Brain microvascular endothelial cell (primary cell): ENCODE data around the gene PRKCD.

ENCODE experiments used
- DNase-seq: peaks from one replicate; pipeline ENCODE4 v3.0.0-alpha.2; 2020
- H3K27ac ChIP-seq: fragments of 250-450 bp; sonication (Bioruptor Pico); 2 replicates; pipeline ENCODE4 v1.5.1; 2020; ENCODE audit warnings: mild to moderate bottlenecking, moderate library complexity
- H3K27me3 ChIP-seq: fragments of 250-450 bp; sonication (Bioruptor Pico); replicated peaks from 2 replicates; pipeline ENCODE4 v1.5.1; 2020; ENCODE audit warnings: mild to moderate bottlenecking
- H3K36me3 ChIP-seq: fragments of 250-450 bp; sonication (Bioruptor Pico); replicated peaks from 2 replicates; pipeline ENCODE4 v1.5.1; 2020; ENCODE audit warnings: mild to moderate bottlenecking
- H3K4me3 ChIP-seq: 2 replicates; pipeline ENCODE4 v1.5.1; 2011; ENCODE audit warnings: low read depth, mild to moderate bottlenecking, control low read depth, low read length, moderate library complexity
- CTCF ChIP-seq: IDR thresholded peaks from 2 replicates; pipeline ENCODE4 v1.5.1; 2011; ENCODE audit warnings: low read depth, mild to moderate bottlenecking, moderate library complexity, low read length, control low read depth, inconsistent platforms; ENCODE audit errors: missing control alignments
- in situ Hi-C: cut with HindIII; loops from 2 replicates; pipeline ENCODE4 v1.10.0; 2017; ENCODE audit warnings: low sequenced_read_pairs, low pct_ligation_motif_present

Gene PRKCD

GRCh38 chr3:53163444-53164387 lies 2.7 kb downstream of the PRKCD start:
- Histone ChIP-seq H3K4me3 (no peak overlapping the region), H3K27me3 (no peaks in the 10 kb centered on the region), H3K36me3 (no peaks in the 10 kb centered on the region), H3K27ac (no peak overlapping the region)
- DNase-seq, result no peak
- in situ Hi-C loops, result no loop called here
- no peak for TF ChIP-seq CTCF

- H3K4me3 ChIP-seq, result no peak overlapping the region
- no peak for TF ChIP-seq CTCF
- H3K27me3 ChIP-seq, result no peaks in the 10 kb centered on the region
- in situ Hi-C loops, result no loop called here
- no peak for DNase-seq
- H3K27ac ChIP-seq, result no peak overlapping the region
- H3K36me3 ChIP-seq, result no peaks in the 10 kb centered on the region
Measured at GRCh38 chr3:53164911-53165310, 3.9 kb downstream of the PRKCD start.

GRCh38 chr3:53166206-53166605 lies 5.2 kb downstream of the PRKCD start:
- no peaks in the 10 kb centered on the region for H3K27me3 ChIP-seq
- H3K27ac ChIP-seq, result no peak overlapping the region
- no peak for DNase-seq
- no peaks in the 10 kb centered on the region for H3K36me3 ChIP-seq
- no peak overlapping the region for H3K4me3 ChIP-seq
- no peak for TF ChIP-seq CTCF
- in situ Hi-C loops, result no loop called here

- in situ Hi-C loops, result no loop called here
- peak; percentile 25 for DNase-seq
- H3K4me3 ChIP-seq, result no peak overlapping the region
- H3K36me3 ChIP-seq, result no peaks in the 10 kb centered on the region
- TF ChIP-seq CTCF, result no peak
- no peak overlapping the region for H3K27ac ChIP-seq
- no peaks in the 10 kb centered on the region for H3K27me3 ChIP-seq
Measured at GRCh38 chr3:53166781-53167291, 5.8 kb downstream of the PRKCD start.

GRCh38 chr3:53167418-53168174 lies 6.6 kb downstream of the PRKCD start:
- H3K36me3 ChIP-seq, result no peaks in the 10 kb centered on the region
- H3K4me3 ChIP-seq, result no peak overlapping the region
- H3K27ac ChIP-seq, result no peak overlapping the region
- TF ChIP-seq CTCF, result no peak
- no peak for DNase-seq
- in situ Hi-C loops, result no loop called here
- no peaks in the 10 kb centered on the region for H3K27me3 ChIP-seq
